EL (cell line): Measurements from ENCODE around the gene TMEM18.
A peak's percentile ranks its signal among the peaks of the same experiment; 100 is the strongest.
"Not testable (repeated sequence)": the region's sequence is repeated elsewhere in the genome, so short reads cannot be mapped to it uniquely, and the experiment has no call there.

ENCODE experiments used
- DNase-seq: peaks from one replicate; pipeline ENCODE4 v3.0.0-alpha.2; 2016

The TMEM18 gene

DNA sequence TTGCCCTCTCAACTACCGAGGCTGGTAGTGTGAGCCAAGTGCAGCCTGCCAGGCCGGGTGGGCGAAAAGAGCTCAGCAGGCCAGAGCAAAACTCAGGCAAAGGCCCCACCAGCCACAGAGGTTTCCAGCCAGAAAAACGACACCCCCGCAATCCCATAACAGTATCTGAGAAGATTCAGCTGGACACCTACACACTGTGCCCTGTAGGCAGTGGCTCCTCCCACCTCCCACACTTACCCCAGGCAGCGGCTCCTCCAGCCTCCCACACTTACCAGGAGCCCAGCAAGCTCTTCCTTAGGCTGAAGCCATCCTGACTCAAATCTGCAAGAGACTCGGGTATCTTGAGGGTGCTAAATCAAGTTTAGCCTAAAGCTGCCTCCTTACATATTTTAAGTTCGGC, 15.6 kb upstream of the TMEM18 start:
- DNase-seq: no peak

- no peak for DNase-seq
Observed at GRCh38 chr2:691821-692761, 14.9 kb upstream of the TMEM18 start.

DNA sequence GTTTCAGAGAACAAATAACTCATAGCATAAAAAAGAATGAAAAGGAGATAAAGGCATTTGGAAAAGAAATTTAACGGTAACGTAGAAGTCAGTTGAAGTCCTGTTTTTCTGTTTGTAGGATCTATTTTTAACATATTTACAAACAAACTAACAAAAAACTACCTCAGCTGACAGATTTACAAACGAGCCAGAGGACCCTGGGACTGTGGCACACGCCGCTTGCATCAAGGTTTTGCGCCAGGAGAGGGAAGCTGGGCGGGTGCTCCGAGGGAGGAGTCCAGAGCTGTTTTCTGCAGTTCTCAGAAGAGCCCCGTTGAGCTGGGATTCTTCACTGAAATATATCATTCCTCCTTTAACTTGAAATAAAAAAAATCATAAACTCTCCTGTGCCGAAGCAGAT, 13.6 kb upstream of the TMEM18 start:
- DNase-seq: no peak

GRCh38 chr2:689877-690510, 12.8 kb upstream of the TMEM18 start:
- DNase-seq: no peak

GRCh38 chr2:689237-689636, 12.0 kb upstream of the TMEM18 start:
- DNase-seq: no peak

DNA sequence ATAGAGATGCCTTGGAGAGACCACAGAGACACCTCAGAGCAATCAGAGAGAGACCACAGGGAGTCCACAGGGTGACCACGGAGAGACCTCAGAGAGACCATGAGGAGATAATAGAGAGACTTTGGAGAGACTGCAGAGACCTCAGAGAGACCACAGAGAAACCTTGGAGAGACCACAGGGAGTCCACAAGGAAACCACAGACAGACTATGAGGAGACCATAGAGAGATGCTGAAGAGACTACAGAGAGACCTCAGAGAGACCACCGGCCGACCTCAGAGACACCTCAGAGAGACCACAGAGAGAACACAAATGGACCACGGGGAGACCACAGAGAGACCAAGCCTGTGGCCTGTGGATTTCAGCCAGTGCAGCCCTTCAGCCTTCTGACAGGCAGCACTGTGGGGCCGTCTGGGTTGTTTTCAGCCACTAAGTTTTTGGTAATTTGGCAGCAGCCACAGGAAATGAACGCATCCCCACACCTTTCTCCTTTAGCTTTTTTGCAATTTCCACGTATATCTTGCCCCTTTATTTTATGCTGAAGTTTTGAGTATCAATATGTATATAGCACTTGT, 11.4 kb upstream of the TMEM18 start:
- no peak for DNase-seq

- DNase-seq: no peak
Observed at GRCh38 chr2:685421-685820, 8.2 kb upstream of the TMEM18 start.

DNA sequence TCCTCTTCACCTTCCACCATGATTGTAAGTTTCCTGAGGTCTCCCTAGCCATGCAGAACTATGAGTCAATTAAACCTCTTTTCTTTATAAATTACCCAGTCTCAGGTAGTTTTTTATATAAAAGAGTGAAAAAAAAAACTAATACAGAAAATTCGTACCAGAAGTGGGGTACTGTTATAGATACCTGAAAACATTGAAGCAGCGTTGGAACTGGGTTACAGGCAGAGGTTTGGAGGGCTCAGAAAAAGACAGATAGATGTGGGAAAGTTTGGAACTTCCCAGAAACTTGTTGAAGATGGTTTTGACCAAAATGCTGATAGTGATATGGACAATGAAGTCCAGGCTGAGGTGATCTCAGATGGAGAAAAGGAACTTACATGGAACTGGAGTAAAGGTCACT, 7.7 kb upstream of the TMEM18 start:
- DNase-seq: not testable (repeated sequence)

- DNase-seq: no peak
Observed at GRCh38 chr2:682226-682625, 5.0 kb upstream of the TMEM18 start.

GRCh38 chr2:681312-681711, 4.1 kb upstream of the TMEM18 start:
- DNase-seq: no peak

GRCh38 chr2:680496-680895, 3.3 kb upstream of the TMEM18 start:
- DNase-seq: no peak

DNA sequence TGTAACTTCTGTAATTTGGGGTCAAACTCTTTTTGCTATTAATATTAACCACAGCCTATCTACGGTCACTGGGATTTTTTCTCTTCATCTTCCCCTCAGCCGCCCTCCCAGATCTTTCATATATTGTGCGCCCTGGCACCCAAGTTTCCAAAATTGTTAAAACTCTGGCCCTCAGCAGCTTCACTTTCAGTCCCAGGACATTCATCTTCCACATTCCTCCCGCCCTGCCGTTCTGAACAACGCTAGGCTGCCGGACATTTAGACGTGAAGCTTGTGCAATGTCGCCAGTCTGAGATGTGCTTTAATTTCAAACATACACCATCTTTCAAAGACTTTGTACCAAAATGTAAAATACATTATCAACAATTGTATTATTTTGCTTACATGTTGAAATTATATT, 1.8 kb upstream of the TMEM18 start:
- DNase-seq: no peak

GRCh38 chr2:677959-678550, 849 bp upstream of the TMEM18 start:
- no peak for DNase-seq

GRCh38 chr2:676647-677055, 555 bp downstream of the TMEM18 start:
- DNase-seq: peak; percentile 98

GRCh38 chr2:675982-676646, 1.1 kb downstream of the TMEM18 start:
- peak; percentile 92 for DNase-seq

DNA sequence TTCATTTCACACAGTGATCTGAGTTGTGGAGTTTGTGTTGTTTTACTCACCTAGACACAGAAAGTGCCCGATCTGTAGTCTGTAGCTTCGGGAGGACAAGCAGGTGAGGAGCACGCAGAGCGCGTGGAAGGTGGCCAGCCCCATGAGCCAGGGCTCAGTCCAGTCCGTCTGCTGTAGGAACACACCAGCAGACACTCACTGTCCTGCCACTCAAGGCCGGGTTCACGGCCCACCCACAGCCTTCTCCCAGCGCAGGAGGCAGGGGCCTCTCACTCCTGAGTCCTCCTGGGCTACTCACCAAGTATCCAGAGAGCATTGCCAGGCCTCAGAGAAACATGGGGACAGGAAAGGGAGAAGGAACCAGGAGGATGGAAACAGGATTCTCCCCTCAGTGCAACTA, 1.7 kb downstream of the TMEM18 start:
- DNase-seq: no peak

DNA sequence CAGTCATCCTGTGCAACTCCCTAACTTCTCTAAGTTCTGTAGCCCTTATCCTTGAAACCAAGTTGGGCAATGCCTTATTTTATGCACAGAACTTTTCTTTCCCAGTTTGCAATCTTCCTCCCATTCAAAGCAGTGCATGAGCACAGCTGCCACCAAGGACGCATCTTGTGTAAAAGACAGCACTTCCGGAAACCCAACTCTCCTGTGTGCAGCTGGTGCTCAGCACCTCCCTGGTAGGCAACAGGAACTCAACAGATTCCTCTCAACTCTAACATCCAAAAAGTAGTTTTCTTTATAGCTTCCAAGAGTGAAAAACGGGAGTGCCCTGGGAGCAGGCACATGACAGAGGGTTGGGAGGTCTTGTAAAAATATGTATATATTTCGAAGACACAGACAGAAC, 2.2 kb downstream of the TMEM18 start:
- no peak for DNase-seq

GRCh38 chr2:674321-674985, 2.8 kb downstream of the TMEM18 start:
- DNase-seq: peak; percentile 20

DNA sequence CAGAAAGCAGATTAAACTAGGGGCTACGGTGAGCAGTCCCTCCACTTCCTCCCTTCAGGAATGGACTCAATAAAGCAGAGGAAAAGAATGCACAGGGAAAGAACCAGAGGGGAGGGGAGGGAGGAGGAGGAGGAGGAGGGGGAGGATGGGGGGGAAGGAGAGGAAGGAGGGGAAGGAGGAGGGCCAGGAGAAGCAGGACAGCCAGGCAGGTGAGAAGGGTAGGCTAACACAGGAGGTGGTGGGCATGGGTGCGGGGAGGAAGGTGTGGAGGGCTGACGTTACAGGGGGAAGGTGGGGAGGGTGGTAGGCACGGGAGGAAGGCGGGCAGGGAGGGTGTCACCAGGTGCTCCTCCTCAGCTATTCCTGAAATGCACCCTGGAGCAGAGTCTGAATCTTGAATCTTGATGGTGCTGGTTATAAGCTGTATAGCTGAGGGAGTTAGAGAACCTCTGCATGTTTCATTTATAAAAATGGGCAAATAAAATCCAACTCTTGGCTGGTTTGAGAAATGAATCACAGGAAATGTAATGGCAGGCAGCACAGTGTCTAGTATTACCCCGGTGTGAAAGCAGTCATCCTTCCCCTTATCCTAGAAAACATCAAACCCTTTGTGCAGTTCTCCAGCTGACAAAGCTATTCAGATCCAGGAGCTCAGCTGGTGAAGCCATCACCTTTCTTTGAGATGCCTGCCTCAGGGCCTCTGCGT, 3.4 kb downstream of the TMEM18 start:
- DNase-seq: peak; percentile 52

- DNase-seq: no peak
Observed at GRCh38 chr2:673016-673415, 4.2 kb downstream of the TMEM18 start.

GRCh38 chr2:672606-672905, 4.7 kb downstream of the TMEM18 start:
- no peak for DNase-seq
